Measurements from ENCODE around the gene HIPK1.

GRCh38 chr1:113916974-113917373 is 12.2 kb upstream of the HIPK1 start:
- TF ChIP-seq NR2C2 (CRISPR knock-in tag; IDR thresholded peaks at IDR 0.05): no peak
- TF ChIP-seq KAT7 (CRISPR knock-in tag; IDR thresholded peaks at IDR 0.05; ENCODE audit: borderline replicate concordance): no peak
- no peak for TF ChIP-seq TCF7 (CRISPR knock-in tag; IDR thresholded peaks at IDR 0.05; ENCODE audit: low read depth)
- no peak for TF ChIP-seq CTCF (IDR thresholded peaks at IDR 0.05)
- no peak for TF ChIP-seq TEAD4 (CRISPR knock-in tag; IDR thresholded peaks at IDR 0.05)
- TF ChIP-seq, protein P1, sequence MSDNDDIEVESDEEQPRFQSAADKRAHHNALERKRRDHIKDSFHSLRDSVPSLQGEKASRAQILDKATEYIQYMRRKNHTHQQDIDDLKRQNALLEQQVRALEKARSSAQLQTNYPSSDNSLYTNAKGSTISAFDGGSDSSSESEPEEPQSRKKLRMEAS (CRISPR knock-in tag; IDR thresholded peaks at IDR 0.05): no peak
- TF ChIP-seq FOXP1 (CRISPR knock-in tag; IDR thresholded peaks at IDR 0.05; ENCODE audit: borderline replicate concordance): no peak
- TF ChIP-seq CBFB (CRISPR knock-in tag; IDR thresholded peaks at IDR 0.05; ENCODE audit: low read depth): no peak
- TF ChIP-seq, protein P2, sequence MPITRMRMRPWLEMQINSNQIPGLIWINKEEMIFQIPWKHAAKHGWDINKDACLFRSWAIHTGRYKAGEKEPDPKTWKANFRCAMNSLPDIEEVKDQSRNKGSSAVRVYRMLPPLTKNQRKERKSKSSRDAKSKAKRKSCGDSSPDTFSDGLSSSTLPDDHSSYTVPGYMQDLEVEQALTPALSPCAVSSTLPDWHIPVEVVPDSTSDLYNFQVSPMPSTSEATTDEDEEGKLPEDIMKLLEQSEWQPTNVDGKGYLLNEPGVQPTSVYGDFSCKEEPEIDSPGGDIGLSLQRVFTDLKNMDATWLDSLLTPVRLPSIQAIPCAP (CRISPR knock-in tag; IDR thresholded peaks at IDR 0.05): no peak
- TF ChIP-seq, protein P3, sequence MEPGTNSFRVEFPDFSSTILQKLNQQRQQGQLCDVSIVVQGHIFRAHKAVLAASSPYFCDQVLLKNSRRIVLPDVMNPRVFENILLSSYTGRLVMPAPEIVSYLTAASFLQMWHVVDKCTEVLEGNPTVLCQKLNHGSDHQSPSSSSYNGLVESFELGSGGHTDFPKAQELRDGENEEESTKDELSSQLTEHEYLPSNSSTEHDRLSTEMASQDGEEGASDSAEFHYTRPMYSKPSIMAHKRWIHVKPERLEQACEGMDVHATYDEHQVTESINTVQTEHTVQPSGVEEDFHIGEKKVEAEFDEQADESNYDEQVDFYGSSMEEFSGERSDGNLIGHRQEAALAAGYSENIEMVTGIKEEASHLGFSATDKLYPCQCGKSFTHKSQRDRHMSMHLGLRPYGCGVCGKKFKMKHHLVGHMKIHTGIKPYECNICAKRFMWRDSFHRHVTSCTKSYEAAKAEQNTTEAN (CRISPR knock-in tag; IDR thresholded peaks at IDR 0.05): no peak
- TF ChIP-seq PRRX2 (CRISPR knock-in tag; IDR thresholded peaks at IDR 0.05): no peak

All from WTC11 (cell line).